Measurements from ENCODE around the gene STOM. TPM values are rescaled to one million over a fixed set of nuclear protein-coding genes. Genes with fewer than 3 reads are reported as not detected.

The STOM gene
- total RNA-seq, 1 donor from 2014 or later = 25.1 TPM

Other genes starting within 250 kb of the STOM start
- gene RAB14, start 168.4 kb downstream of the STOM start, total RNA-seq = 64.3 TPM
- 28.5 TPM for gene GSN, start 102.1 kb downstream of the STOM start, total RNA-seq
- gene GGTA1, start 129.6 kb upstream of the STOM start, total RNA-seq = 2.3 TPM